Vagina (tissue), 2 donors: Measurements from ENCODE around the gene HLA-DQB1.

Source experiments
- POLR2AphosphoS5 ChIP-seq, 2 donors: sonication (generic); formaldehyde crosslinking; IDR thresholded peaks; one replicate each; pipeline ENCODE4 v1.9.0; 2017; ENCODE audit warnings: antibody characterized with exemption in 2 of 2, mild to moderate bottlenecking in 2 of 2, low read depth in 1 of 2; ENCODE audit not compliant: insufficient read depth in 1 of 2
- TF ChIP-seq, protein P1 (sequence below), 3 experiments: fragments of 450-650 bp in 2 of 3; fragments of 200-600 bp in 1 of 3; sonication (generic) in 1 of 3; IDR thresholded peaks; one replicate each; pipeline ENCODE4 v1.5.1; 2017 to 2019; ENCODE audit warnings: antibody characterized with exemption in 3 of 3, mild to moderate bottlenecking in 2 of 3, moderate library complexity in 2 of 3

DNA sequence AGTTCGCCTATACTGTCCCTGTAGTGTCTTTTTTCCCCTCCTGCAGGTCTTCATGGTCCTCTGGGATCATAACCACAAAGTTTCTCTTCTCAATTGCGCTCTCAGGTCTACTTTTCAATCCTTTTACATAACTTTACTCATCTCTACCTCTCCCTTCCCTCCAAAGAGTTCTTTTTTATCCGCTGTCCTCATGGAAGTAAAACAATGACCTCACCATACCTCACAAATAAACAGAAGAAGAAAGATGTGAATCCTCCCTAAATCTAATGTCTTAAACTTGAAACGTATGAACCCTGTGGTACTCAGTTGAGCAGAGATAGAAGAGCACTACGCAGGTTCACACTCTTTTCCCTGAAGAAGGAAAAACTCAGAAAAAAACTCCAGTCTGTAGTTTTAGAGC, 41.3 kb downstream of the HLA-DQB1 start:
- TF ChIP-seq, protein P1, sequence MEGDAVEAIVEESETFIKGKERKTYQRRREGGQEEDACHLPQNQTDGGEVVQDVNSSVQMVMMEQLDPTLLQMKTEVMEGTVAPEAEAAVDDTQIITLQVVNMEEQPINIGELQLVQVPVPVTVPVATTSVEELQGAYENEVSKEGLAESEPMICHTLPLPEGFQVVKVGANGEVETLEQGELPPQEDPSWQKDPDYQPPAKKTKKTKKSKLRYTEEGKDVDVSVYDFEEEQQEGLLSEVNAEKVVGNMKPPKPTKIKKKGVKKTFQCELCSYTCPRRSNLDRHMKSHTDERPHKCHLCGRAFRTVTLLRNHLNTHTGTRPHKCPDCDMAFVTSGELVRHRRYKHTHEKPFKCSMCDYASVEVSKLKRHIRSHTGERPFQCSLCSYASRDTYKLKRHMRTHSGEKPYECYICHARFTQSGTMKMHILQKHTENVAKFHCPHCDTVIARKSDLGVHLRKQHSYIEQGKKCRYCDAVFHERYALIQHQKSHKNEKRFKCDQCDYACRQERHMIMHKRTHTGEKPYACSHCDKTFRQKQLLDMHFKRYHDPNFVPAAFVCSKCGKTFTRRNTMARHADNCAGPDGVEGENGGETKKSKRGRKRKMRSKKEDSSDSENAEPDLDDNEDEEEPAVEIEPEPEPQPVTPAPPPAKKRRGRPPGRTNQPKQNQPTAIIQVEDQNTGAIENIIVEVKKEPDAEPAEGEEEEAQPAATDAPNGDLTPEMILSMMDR (IDR thresholded peaks at IDR 0.05): no peak
- no peak for TF ChIP-seq POLR2AphosphoS5 (IDR thresholded peaks at IDR 0.05; ENCODE audit: insufficient read depth in 1 of 2, low read depth in 1 of 2)
